Activated CD4-positive, alpha-beta T cell treated with anti-CD3 and anti-CD28 coated beads, Interleukin-2, amount 50 U/mL, for 24 hours (primary cell): Measurements from ENCODE around the gene GSTO2.
"Not testable (repeated sequence)": the region's sequence is repeated elsewhere in the genome, so short reads cannot be mapped to it uniquely, and the experiment has no call there.

Experiments used
- DNase-seq, 2 donors: peaks; one replicate each; pipeline ENCODE4 v3.0.0-alpha.2; 2020; ENCODE audit warnings: low read depth in 1 of 2, low spot score in 1 of 2

Gene GSTO2

DNA sequence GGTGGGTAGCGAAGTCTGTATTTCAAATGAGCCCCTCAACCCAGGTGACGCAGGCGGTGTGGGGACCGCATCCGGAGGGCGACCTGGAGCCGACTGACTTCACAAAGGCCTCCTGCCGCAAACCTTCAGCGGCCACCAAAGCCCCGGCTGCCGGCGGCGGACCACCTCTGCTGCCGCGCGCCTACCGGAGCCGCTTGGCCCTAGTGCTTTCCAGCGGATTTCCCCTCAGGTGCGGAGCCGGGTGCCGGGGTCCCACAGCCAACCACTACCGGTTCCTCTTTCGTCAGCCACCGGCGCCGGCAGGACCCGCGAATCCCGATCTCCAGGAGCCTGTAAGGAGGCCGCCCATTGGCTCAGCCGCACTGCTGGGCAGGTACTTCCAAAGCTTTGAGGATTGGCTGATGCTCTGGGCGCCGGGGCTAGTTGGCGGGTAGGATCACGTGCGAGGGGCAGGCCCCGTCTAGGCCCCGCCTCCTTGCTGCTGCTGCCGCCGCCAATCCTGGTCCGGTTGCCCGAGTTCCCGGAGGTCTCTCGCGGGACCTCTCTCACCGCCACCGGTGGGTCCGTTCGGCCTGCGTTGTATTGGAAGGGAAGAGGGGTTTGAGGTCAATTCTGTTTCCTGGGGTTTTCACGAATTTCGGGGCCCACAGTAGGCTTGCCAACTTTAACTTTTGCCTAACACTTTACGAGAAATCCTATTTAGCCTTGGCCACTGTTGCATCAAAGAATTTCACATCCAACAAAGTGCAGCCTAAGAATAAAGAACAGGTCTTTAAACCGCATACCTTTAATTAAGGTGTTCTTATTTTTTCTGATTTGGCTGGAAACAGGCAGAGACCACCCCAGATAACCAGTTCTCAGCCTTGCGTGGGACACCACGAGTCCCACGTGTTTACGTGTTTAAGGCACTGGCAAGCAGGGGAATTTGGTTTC is at the start of gene GSTO2:
GSTO2 (plus strand) TSS at position 472 of the 933 bp plus-strand sequence. CDS start 5,732 bp downstream, outside the sequence.
- peak; percentile 94 to 97 for DNase-seq

DNA sequence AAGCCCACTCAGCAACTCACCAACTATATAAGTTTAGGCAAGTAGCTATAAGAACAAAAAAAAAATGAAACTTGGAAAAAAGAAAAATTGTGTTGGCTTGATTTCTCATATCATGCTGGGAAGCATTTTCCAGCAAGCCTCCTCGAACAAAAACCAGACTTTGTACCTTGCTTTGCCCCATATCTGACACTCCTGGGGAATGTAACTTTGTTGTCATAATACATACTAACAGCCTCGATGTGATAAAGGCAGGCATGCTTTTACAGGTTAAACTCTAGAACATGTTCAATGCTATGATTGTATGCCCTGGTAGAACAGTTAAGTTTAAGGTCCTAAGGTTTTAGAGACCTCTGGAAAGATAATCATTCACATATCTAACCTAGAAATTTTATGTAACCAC is 48.5 kb upstream of the GSTO2 start:
- DNase-seq, result no peak

GRCh38 chr10:104223304-104223703 is 45.7 kb upstream of the GSTO2 start:
- no peak for DNase-seq

- no peak for DNase-seq
These were observed 38.5 kb upstream of the GSTO2 start for GRCh38 chr10:104230490-104230889.

- DNase-seq, result peak; percentile 99
These were observed 37.0 kb upstream of the GSTO2 start, which contains the start of gene CFAP43 for GRCh38 chr10:104231784-104232612. CFAP43 (minus strand) TSS chr10:104232364; CDS start chr10:104232246, 118 bp downstream.

DNA sequence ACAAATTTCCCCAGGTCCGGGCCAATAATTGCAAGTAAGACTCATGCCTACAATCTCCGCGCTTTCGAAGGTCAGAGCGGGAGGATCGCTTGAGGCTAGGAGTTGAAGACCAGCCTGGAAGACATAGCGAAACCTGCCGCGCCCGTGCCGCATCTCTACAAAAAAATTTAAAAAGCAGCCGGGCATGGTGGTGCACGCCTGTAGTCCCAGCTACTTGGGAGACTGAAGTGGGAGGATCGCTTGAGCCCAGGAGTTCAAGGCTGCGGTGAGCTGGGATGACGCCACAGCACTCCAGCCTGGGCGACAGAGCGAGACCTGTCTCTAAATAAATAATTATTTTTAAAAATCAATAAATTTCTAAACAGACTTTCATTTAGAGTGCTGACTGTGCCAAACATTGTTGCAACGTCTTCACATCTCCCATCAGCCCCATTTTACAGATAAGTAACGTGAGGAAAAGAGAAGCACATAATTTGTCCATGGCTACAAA is 36.3 kb upstream of the GSTO2 start:
- no peak for DNase-seq

DNA sequence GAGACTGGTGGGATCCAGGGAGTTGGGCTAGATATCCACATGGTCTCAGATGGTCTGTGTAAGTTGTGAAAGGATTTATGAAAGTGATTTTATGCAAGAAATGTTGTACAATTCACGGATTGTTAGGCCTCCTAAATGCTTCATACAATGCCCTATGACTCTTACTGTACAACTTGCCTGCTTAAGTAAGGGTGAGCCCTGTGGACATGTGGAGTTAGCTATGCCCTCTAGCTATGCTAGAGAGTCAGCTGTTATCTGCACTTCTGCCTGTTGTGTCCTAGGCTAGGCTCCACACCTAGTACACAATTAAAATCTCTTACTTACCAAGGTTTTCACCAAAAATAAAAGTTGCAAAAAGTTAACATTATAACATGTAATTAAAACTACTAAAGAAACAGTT is 35.2 kb upstream of the GSTO2 start:
- no peak for DNase-seq

- DNase-seq, result no peak
These were observed 34.0 kb upstream of the GSTO2 start for GRCh38 chr10:104234934-104235333.

DNA sequence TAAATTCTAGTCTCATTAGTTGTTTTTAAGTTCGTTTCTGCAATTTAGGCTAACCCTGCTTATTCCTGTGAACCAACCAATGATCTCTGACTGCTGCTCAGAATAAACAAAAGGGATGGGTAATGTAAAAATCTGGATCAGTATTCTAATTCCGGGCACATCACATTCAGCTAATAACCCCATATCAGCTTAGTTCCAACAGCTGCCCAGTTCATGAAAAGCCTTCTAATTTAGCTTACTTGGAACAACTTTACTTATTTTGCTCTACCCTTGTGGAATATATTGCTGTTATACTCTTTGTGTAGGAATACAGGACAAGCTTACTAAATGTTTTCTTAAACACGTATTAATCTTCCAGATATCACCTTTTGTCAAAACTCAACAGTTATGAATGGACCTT is 33.2 kb upstream of the GSTO2 start:
- DNase-seq, result no peak

- DNase-seq, result no peak
These were observed 28.9 kb upstream of the GSTO2 start for GRCh38 chr10:104240078-104240477.

DNA sequence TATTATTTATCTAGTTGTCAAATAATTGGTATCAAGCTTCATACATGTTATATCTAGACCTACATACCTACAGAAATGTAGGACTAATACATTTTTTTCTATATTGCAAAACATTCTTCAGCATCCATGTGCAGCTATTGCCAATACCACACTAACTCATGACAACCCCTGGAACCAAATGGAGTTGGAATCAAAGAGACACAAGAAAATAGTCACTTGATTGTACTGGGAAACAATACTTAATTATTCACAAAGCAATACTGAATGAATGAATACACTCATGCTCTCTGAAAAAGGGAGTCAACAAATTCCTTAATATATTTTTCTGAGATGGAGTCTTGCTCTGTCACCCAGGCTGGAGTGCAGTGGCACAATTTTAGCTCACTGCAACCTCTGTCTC is 26.4 kb upstream of the GSTO2 start:
- DNase-seq, result no peak

GRCh38 chr10:104243009-104243408 is 26.0 kb upstream of the GSTO2 start:
- DNase-seq, result not testable (repeated sequence)

DNA sequence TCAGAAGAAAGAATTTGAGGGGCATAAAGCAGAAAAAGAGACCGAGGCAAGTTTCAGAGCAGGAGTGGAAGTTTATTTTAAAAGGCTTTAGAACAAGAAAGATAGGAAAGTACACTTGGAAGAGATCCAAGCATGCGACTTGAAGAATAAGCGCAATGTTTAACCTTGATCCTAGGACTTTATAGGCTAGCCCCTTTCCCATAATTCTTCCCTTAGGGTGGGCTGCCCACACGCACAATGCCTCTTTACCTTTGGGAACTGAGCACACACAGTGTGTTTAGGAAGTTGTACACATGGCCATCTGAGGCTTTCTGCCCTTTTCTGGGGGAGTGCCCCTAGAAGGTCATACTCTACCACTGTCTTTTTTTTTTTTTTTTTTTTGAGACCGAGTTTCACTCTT is 25.5 kb upstream of the GSTO2 start:
- DNase-seq, result no peak

DNA sequence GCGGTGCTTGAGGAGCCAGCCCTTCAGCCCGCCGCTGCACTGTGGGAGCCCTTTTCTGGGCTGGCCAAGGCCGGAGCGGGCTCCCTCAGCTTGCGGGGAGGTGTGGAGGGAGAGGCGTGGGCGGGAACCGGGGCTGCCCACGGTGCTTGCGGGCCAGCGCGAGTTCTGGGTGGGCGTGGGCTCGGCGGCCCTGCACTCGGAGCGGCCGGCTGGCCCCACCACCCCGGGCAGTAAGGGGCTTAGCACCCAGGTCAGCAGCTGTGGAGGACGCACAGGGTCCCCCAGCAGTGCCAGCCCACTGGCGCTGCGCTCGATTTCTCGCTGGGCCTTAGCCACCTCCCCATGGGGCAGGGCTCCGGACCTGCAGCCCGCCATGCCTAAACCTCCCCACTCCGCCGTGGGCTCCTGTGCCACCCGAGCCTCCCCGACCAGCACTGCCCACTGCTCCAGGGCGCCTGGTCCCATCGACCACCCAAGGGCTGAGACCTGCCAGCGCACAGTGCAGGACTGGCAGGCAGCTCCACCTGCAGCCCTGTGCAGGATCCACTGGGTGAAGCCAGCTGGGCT is 23.8 kb upstream of the GSTO2 start:
- no peak for DNase-seq

GRCh38 chr10:104246976-104247375 is 22.0 kb upstream of the GSTO2 start:
- DNase-seq, result no peak

DNA sequence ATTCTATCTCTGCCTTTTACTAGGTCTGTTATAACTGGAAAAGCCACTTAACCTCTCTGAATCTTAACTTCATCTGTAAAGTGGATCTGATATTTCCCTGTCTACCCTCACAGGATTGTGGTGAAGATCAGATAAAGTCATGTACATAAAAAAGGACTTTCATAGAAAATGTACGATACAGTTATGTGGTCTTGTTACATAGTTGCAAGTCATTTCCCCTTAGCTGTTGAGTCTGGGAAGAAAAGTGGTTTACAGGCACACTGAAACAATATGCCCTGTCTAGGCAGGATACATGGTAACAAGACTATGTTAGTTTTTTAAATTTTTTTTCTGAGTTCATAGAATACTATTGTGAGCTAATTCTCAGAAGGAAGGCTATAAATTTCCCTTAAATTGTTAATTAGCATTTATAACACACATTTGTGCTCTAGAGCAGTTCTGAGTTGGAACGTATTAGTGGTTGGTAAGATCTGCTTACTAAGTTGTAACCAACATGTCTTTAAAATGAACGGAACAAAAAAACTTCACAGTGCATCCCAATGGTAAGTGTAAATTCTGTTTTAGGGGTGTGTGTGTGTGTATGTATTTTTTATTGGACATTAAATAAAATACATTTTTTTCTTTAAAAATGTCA is 21.4 kb upstream of the GSTO2 start:
- no peak for DNase-seq

DNA sequence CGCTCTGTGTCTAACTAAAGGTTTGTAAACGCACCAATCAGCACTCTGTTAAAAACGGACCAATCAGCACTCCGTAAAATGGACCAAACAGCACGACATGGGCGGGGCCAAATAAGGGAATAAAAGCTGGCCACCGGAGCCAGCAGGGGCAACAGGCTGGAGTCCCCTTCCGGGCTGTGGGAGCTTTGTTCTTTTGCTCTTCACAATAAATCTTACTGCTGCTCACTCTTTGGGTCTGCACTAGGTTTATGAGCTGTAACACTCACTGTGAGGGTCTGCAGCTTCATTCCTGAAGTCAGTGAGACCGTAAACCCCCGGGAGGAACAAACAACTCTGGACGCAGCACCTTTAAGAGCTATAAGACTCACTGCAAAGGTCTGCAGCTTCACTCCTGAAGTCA is 20.1 kb upstream of the GSTO2 start:
- DNase-seq, result not testable (repeated sequence)

DNA sequence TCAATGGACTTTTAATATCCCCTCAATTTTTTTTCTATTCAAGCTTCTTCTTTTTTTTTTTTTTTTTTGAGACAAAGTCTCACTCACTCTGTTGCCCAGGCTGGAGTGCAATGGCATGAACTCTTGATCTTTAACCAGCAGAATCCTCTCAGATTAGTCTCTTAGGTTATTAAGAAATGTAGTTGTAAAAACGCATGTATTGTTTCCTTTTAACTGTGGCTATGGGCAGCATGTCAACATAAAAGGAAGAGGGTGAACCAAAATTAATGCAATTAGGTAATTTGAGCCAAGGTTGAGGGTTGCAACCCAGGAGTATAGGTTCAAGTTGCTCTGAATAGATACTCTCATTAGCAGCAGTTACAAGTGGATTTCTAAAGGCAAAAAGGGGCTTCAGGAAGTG is 18.6 kb upstream of the GSTO2 start:
- no peak for DNase-seq

DNA sequence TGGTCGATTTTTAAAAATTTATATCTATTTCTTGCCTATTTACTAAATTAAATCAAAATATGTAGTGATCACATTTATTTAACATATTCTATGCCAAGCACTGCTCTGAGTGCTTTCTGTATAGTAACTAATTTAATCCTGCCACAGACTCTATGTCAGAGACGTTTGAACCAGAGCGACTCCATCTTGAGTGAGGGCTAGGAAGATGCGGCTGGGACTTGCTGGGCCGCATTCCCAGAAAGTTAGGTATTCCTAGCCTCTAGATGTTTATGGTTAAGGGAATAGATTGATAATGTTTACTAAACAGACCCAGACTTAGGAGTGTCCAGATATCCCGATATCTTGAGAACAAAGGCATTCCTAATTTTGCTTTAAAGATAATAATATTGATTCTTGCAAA is 17.5 kb upstream of the GSTO2 start:
- DNase-seq, result no peak

- DNase-seq, result no peak
These were observed 16.6 kb upstream of the GSTO2 start for GRCh38 chr10:104252368-104252767.

GRCh38 chr10:104253106-104253505 is 15.9 kb upstream of the GSTO2 start:
- DNase-seq, result no peak
